ENCODE measurements around the gene TTC23L.
"Not testable (repeated sequence)": the region's sequence is repeated elsewhere in the genome, so short reads cannot be mapped to it uniquely, and the experiment has no call there.

TTC23L gene

GRCh38 chr5:34811706-34812105 is 27.3 kb upstream of the TTC23L start:
- no peak for FAIRE-seq
- TF ChIP-seq POLR2AphosphoS5 (IDR thresholded peaks at IDR 0.05; ENCODE audit: low read depth, low read length), result no peak
- no peak for TF ChIP-seq TAF1 (IDR thresholded peaks at IDR 0.05; ENCODE audit: low read depth, low read length)
- no peak for TF ChIP-seq POU2F2 (IDR thresholded peaks at IDR 0.05; ENCODE audit: low read depth, low read length)
- TF ChIP-seq PAX5 (IDR thresholded peaks at IDR 0.05; ENCODE audit: insufficient read depth, low read length, severe bottlenecking), result no peak
- DNase-seq (ENCODE audit: insufficient read length, low spot score), result no peak

- TF ChIP-seq POLR2AphosphoS5 (IDR thresholded peaks at IDR 0.05; ENCODE audit: low read depth, low read length) (no peak), SPI1 (IDR thresholded peaks at IDR 0.05; ENCODE audit: low read depth, low read length) (no peak), POU2F2 (IDR thresholded peaks at IDR 0.05; ENCODE audit: low read depth, low read length) (no peak), POLR2A (IDR thresholded peaks at IDR 0.05; ENCODE audit: low read depth, low read length) (no peak), TAF1 (IDR thresholded peaks at IDR 0.05; ENCODE audit: low read depth, low read length) (no peak), PAX5 (IDR thresholded peaks at IDR 0.05; ENCODE audit: insufficient read depth, low read length, severe bottlenecking) (no peak)
- DNase-seq (ENCODE audit: insufficient read length, low spot score) (no peak), FAIRE-seq (no peak)
Measured at GRCh38 chr5:34813509-34813908, 25.5 kb upstream of the TTC23L start.

GRCh38 chr5:34817558-34818351 is 21.2 kb upstream of the TTC23L start:
- no peak for TF ChIP-seq POLR2AphosphoS5 (IDR thresholded peaks at IDR 0.05; ENCODE audit: low read depth, low read length)
- no peak for TF ChIP-seq SPI1 (IDR thresholded peaks at IDR 0.05; ENCODE audit: low read depth, low read length)
- TF ChIP-seq PAX5 (IDR thresholded peaks at IDR 0.05; ENCODE audit: insufficient read depth, low read length, severe bottlenecking), result no peak
- TF ChIP-seq POU2F2 (IDR thresholded peaks at IDR 0.05; ENCODE audit: low read depth, low read length), result no peak
- TF ChIP-seq POLR2A (IDR thresholded peaks at IDR 0.05; ENCODE audit: low read depth, low read length), result no peak
- TF ChIP-seq TAF1 (IDR thresholded peaks at IDR 0.05; ENCODE audit: low read depth, low read length), result no peak
- FAIRE-seq (no peak), DNase-seq (ENCODE audit: insufficient read length, low spot score) (no peak)

GRCh38 chr5:34818717-34819116 is 20.2 kb upstream of the TTC23L start:
- TF ChIP-seq PAX5 (IDR thresholded peaks at IDR 0.05; ENCODE audit: insufficient read depth, low read length, severe bottlenecking) (no peak), TAF1 (IDR thresholded peaks at IDR 0.05; ENCODE audit: low read depth, low read length) (no peak)
- FAIRE-seq (no peak), DNase-seq (ENCODE audit: insufficient read length, low spot score) (no peak)

- DNase-seq (ENCODE audit: insufficient read length, low spot score) (no peak), FAIRE-seq (no peak)
- TF ChIP-seq POU2F2 (IDR thresholded peaks at IDR 0.05; ENCODE audit: low read depth, low read length) (no peak), POLR2AphosphoS5 (IDR thresholded peaks at IDR 0.05; ENCODE audit: low read depth, low read length) (no peak), POLR2A (IDR thresholded peaks at IDR 0.05; ENCODE audit: low read depth, low read length) (no peak), TAF1 (IDR thresholded peaks at IDR 0.05; ENCODE audit: low read depth, low read length) (no peak), SPI1 (IDR thresholded peaks at IDR 0.05; ENCODE audit: low read depth, low read length) (no peak), PAX5 (IDR thresholded peaks at IDR 0.05; ENCODE audit: insufficient read depth, low read length, severe bottlenecking) (no peak)
Measured at GRCh38 chr5:34820593-34820992, 18.4 kb upstream of the TTC23L start.

- no peak for TF ChIP-seq POLR2AphosphoS5 (IDR thresholded peaks at IDR 0.05; ENCODE audit: low read depth, low read length)
- no peak for TF ChIP-seq PAX5 (IDR thresholded peaks at IDR 0.05; ENCODE audit: insufficient read depth, low read length, severe bottlenecking)
- no peak for TF ChIP-seq POLR2A (IDR thresholded peaks at IDR 0.05; ENCODE audit: low read depth, low read length)
- no peak for TF ChIP-seq SPI1 (IDR thresholded peaks at IDR 0.05; ENCODE audit: low read depth, low read length)
- no peak for TF ChIP-seq TAF1 (IDR thresholded peaks at IDR 0.05; ENCODE audit: low read depth, low read length)
- no peak for TF ChIP-seq POU2F2 (IDR thresholded peaks at IDR 0.05; ENCODE audit: low read depth, low read length)
- DNase-seq (ENCODE audit: insufficient read length, low spot score) (no peak), FAIRE-seq (no peak)
Measured at GRCh38 chr5:34822956-34823715, 15.8 kb upstream of the TTC23L start.

- DNase-seq (ENCODE audit: insufficient read length, low spot score), result no peak
- no peak for TF ChIP-seq PAX5 (IDR thresholded peaks at IDR 0.05; ENCODE audit: insufficient read depth, low read length, severe bottlenecking)
- TF ChIP-seq POLR2A (IDR thresholded peaks at IDR 0.05; ENCODE audit: low read depth, low read length), result no peak
- TF ChIP-seq TAF1 (IDR thresholded peaks at IDR 0.05; ENCODE audit: low read depth, low read length), result no peak
- TF ChIP-seq POU2F2 (IDR thresholded peaks at IDR 0.05; ENCODE audit: low read depth, low read length), result no peak
- TF ChIP-seq POLR2AphosphoS5 (IDR thresholded peaks at IDR 0.05; ENCODE audit: low read depth, low read length), result no peak
- TF ChIP-seq SPI1 (IDR thresholded peaks at IDR 0.05; ENCODE audit: low read depth, low read length), result no peak
- no peak for FAIRE-seq
Measured at GRCh38 chr5:34826347-34826746, 12.6 kb upstream of the TTC23L start.

- DNase-seq (ENCODE audit: insufficient read length, low spot score) (no peak), FAIRE-seq (no peak)
- TF ChIP-seq PAX5 (IDR thresholded peaks at IDR 0.05; ENCODE audit: insufficient read depth, low read length, severe bottlenecking) (no peak), SPI1 (IDR thresholded peaks at IDR 0.05; ENCODE audit: low read depth, low read length) (peak; percentile 26)
Measured at GRCh38 chr5:34827588-34828506, 11.1 kb upstream of the TTC23L start.

GRCh38 chr5:34830827-34831226 is 8.1 kb upstream of the TTC23L start:
- DNase-seq (ENCODE audit: insufficient read length, low spot score); FAIRE-seq: not testable (repeated sequence)
